ENCODE data around the gene NCAPG2. TPM values are rescaled to one million over a fixed set of nuclear protein-coding genes. Genes with fewer than 3 reads are reported as not detected.

The NCAPG2 gene
- total RNA-seq, 1 experiment from 2014 or later: 99.4 TPM

- H2BK15ac ChIP-seq (ENCODE audit: low read depth, low read length): no peak overlapping the region
- no peak overlapping the region for H3K56ac ChIP-seq (ENCODE audit: insufficient read length, low read depth, low read length)
- H2BK20ac ChIP-seq (ENCODE audit: low read depth, low read length, poor library complexity, severe bottlenecking): no peak overlapping the region
- no peak overlapping the region for H4K91ac ChIP-seq (ENCODE audit: insufficient read length, low read depth, low read length)
- H3K9me3 ChIP-seq (ENCODE audit: control insufficient read depth, low read depth, low read length): no peaks in the 10 kb centered on the region
- no peak for TF ChIP-seq CTCF (conservative IDR thresholded peaks at IDR 0.05)
- H3K27me3 ChIP-seq (ENCODE audit: insufficient read depth, low read length): no peaks in the 10 kb centered on the region
- H3K27ac ChIP-seq (ENCODE audit: insufficient read length, low read depth, low read length): no peak overlapping the region
- peaks cover 5% of the 10 kb centered on the region for H3K4me1 ChIP-seq (ENCODE audit: insufficient read depth, low read length)
- H3K23ac ChIP-seq (ENCODE audit: insufficient read length, low read depth, low read length): no peak overlapping the region
- Mint-ChIP-seq H3K27me3 (ENCODE audit: low read depth) (no peaks in the 10 kb centered on the region), H3K4me1 (peaks cover 12% of the 10 kb centered on the region in 2 experiments), H3K4me3 (no peak overlapping the region), H3K36me3 (ENCODE audit: insufficient read depth in 1 of 3, low read depth in 3 of 3) (peaks cover 12 to 53% (median 39%) of the 10 kb centered on the region in 3 experiments), H3K9me3 (no peaks in the 10 kb centered on the region), H3K27ac (peak overlapping the region in 2 of 3 experiments; percentile 22 to 76; a peak in 4 of 7 replicates)
- no peaks in the 10 kb centered on the region for H3K23me2 ChIP-seq (ENCODE audit: insufficient read length, low read depth, low read length, poor library complexity, severe bottlenecking)
- H2AFZ ChIP-seq (ENCODE audit: low read length): no peak overlapping the region
- H3K14ac ChIP-seq (ENCODE audit: insufficient read depth, low read length): no peak overlapping the region
- H2BK5ac ChIP-seq (ENCODE audit: insufficient read length, low read length): no peak overlapping the region
- H3K79me2 ChIP-seq (ENCODE audit: insufficient read depth, low read length): no peaks in the 10 kb centered on the region
- no peak overlapping the region for H3K9ac ChIP-seq (ENCODE audit: extremely low read depth, insufficient read length, low read length)
- H3K4me2 ChIP-seq (ENCODE audit: insufficient read depth, insufficient read length, low read length): no peak overlapping the region
- no peak overlapping the region for H2BK12ac ChIP-seq (ENCODE audit: insufficient read length, low read depth, low read length)
- H2AK5ac ChIP-seq (ENCODE audit: insufficient read length, low read length): no peak overlapping the region
- H4K8ac ChIP-seq (replicated peaks; ENCODE audit: insufficient read length, low read depth, low read length): no peak overlapping the region
- no peak overlapping the region for H3K18ac ChIP-seq (ENCODE audit: insufficient read length, low read depth, low read length)
- DNase-seq: no peak
- H4K5ac ChIP-seq (ENCODE audit: insufficient read length, low read depth, low read length): no peak overlapping the region
- peaks cover 4% of the 10 kb centered on the region for H3K79me1 ChIP-seq (ENCODE audit: insufficient read depth, low read depth, low read length, poor library complexity, severe bottlenecking)
- WGBS (ENCODE audit: extremely low coverage, insufficient read length, low lambda C conversion rate): no CpG with 5 or more reads among the region's 13 CpGs
- no peak overlapping the region for H3K4ac ChIP-seq (ENCODE audit: low read depth, low read length)
- H3T11ph ChIP-seq (ENCODE audit: low read length): no peak overlapping the region
- no peak overlapping the region for H2BK120ac ChIP-seq (ENCODE audit: low read depth, low read length, poor library complexity, severe bottlenecking)
- H4K20me1 ChIP-seq (ENCODE audit: control insufficient read depth, insufficient read depth, insufficient read length): no peaks in the 10 kb centered on the region
Measured at GRCh38 chr7:158623241-158623640, 81.4 kb downstream of the NCAPG2 start.
